GM19455 (cell line): ENCODE measurements around the gene EMC8.

Source experiments
- ATAC-seq: cut with Tn5 transposase; IDR thresholded peaks from one replicate; pipeline ENCODE4 v1.9.1; 2021; ENCODE audit not compliant: unreplicated experiment

Gene EMC8

GRCh38 chr16:85733839-85734170, 65.5 kb downstream of the EMC8 start:
- ATAC-seq, result no peak

GRCh38 chr16:85733155-85733838, 66.0 kb downstream of the EMC8 start:
- ATAC-seq, result no peak

GRCh38 chr16:85731179-85731578, 68.2 kb downstream of the EMC8 start:
- no peak for ATAC-seq

- ATAC-seq, result no peak
Observed at GRCh38 chr16:85730186-85730465, 69.2 kb downstream of the EMC8 start.

GRCh38 chr16:85729452-85730185, 69.7 kb downstream of the EMC8 start:
- ATAC-seq, result no peak

- ATAC-seq, result no peak
Observed at GRCh38 chr16:85728879-85729278, 70.5 kb downstream of the EMC8 start.
